Gastroesophageal sphincter (tissue), 3 donors: Measurements from ENCODE around the gene FAM9C.

Source experiments
- CTCF ChIP-seq, 4 experiments: fragments of 200-600 bp in 2 of 4; fragments of 450-650 bp in 2 of 4; sonication (generic) in 1 of 4; IDR thresholded peaks; one replicate each; pipeline ENCODE4 v1.5.1; 2017 to 2019; ENCODE audit warnings: antibody characterized with exemption in 4 of 4, mild to moderate bottlenecking in 2 of 4, moderate library complexity in 2 of 4
- EP300 ChIP-seq: sonication (generic); formaldehyde crosslinking; IDR thresholded peaks from one replicate; pipeline ENCODE4 v1.6.1; 2017; ENCODE audit warnings: antibody characterized with exemption, mild to moderate bottlenecking
- POLR2A ChIP-seq, 2 donors: fragments of 450-650 bp; IDR thresholded peaks; one replicate each; pipeline ENCODE4 v1.6.1; 2017; ENCODE audit warnings: antibody characterized with exemption in 2 of 2, mild to moderate bottlenecking in 2 of 2, moderate library complexity in 1 of 2
- POLR2AphosphoS5 ChIP-seq: sonication (generic); formaldehyde crosslinking; IDR thresholded peaks from one replicate; pipeline ENCODE4 v1.6.1; 2017; ENCODE audit warnings: antibody characterized with exemption

- TF ChIP-seq POLR2A (IDR thresholded peaks at IDR 0.05) (no peak), CTCF (IDR thresholded peaks at IDR 0.05) (no peak), POLR2AphosphoS5 (no peak), EP300 (no peak)
Observed at GRCh38 chrX:13023979-13024378, 20.4 kb downstream of the FAM9C start.
